ENCODE measurements around the gene SPG7.

Gene SPG7

DNA sequence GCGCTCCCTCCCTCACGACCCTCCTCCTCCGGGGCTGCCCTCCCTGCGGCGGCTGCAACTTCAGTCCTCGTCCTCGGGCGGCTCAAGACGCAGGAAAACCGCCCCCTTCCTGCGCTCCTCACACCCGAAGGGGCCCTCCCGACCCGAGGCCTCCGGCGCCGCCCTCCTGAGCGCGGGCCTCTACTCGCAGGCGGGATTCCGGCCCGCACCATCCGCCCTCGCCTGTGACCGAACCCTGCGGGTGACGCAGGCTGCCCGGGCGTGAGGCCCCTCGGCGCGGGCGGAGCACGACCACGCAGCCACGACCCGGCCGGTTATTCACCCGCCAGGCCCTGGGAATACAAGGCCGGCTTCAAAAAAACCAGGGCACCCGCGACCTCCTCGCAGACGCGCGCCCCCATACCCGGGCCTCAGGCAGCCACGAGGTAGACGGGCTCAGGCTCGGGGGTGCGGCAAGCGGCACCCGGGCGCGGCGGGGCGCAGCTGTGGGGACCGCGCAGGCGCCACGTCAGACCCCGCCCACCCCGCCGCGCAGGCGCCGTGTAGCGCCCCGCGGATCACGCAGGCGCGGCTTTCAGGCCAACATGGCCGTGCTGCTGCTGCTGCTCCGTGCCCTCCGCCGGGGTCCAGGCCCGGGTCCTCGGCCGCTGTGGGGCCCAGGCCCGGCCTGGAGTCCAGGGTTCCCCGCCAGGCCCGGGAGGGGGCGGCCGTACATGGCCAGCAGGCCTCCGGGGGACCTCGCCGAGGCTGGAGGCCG, at the start of gene SPG7:
SPG7 (plus strand) TSS at position 570 of the 757 bp plus-strand sequence; CDS start at position 585, 15 bp downstream.
- peaks cover 19% of the 10 kb centered on the region for H4K20me1 ChIP-seq (ENCODE audit: insufficient read depth, low read length)
- H3K4me1 ChIP-seq (ENCODE audit: insufficient read depth, low read length), result peaks cover 39% of the 10 kb centered on the region
- H3K4me3 ChIP-seq (ENCODE audit: low read depth in 1 of 2, low read length in 2 of 2), result peak within 1 kb of the TSS; percentile 87 to 88
- peaks cover 26% of the 10 kb centered on the region for H3K36me3 ChIP-seq (ENCODE audit: insufficient read depth, low read length)
- DNase-seq (peak; percentile 90), ATAC-seq (ENCODE audit: insufficient read depth, low read depth) (peak; percentile 78)
- peak within 1 kb of the TSS; percentile 97 for H3K9ac ChIP-seq (ENCODE audit: low read depth, low read length)
- no peaks in the 10 kb centered on the region for H3K9me3 ChIP-seq (ENCODE audit: insufficient read depth, low read length, severe bottlenecking)
- peak within 1 kb of the TSS; percentile 87 for H3K27ac ChIP-seq (ENCODE audit: low read length)
- peaks cover 56% of the 10 kb centered on the region for H3K79me2 ChIP-seq (ENCODE audit: insufficient read depth, low read length)
- peak within 1 kb of the TSS; percentile 94 for H2AFZ ChIP-seq (ENCODE audit: low read depth, low read length)
- H3K27me3 ChIP-seq (ENCODE audit: insufficient read depth, low read length, poor library complexity), result no peaks in the 10 kb centered on the region
- peak within 1 kb of the TSS; percentile 98 for H3K4me2 ChIP-seq (ENCODE audit: insufficient read depth, low read length)
- TF ChIP-seq EZH2 (IDR thresholded peaks at IDR 0.05; ENCODE audit: borderline replicate concordance, low read depth, low read length, severe bottlenecking), result no peak
- TF ChIP-seq, protein P1, sequence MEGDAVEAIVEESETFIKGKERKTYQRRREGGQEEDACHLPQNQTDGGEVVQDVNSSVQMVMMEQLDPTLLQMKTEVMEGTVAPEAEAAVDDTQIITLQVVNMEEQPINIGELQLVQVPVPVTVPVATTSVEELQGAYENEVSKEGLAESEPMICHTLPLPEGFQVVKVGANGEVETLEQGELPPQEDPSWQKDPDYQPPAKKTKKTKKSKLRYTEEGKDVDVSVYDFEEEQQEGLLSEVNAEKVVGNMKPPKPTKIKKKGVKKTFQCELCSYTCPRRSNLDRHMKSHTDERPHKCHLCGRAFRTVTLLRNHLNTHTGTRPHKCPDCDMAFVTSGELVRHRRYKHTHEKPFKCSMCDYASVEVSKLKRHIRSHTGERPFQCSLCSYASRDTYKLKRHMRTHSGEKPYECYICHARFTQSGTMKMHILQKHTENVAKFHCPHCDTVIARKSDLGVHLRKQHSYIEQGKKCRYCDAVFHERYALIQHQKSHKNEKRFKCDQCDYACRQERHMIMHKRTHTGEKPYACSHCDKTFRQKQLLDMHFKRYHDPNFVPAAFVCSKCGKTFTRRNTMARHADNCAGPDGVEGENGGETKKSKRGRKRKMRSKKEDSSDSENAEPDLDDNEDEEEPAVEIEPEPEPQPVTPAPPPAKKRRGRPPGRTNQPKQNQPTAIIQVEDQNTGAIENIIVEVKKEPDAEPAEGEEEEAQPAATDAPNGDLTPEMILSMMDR (IDR thresholded peaks at IDR 0.05; ENCODE audit: borderline replicate concordance, extremely low read depth, low read length, poor library complexity, severe bottlenecking), result no peak

DNA sequence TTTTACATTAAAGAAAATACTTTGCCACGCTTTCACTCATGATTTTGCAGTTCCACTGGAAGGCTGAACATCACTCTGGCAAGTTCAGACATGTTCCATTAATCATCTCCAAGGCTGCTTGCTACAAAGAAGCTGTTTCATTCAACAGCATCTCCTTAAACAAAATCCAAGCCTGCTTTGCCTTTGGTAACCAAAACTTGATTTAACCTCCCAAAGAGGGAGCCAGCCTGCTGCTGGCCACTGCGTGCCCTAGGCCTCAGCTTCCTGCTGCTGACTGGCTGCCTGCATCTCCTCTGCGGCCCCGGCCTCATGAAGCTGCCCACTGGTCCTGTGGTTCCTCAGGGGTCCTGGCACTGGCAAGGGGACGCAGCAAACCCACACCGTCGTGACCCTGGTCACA, 49.7 kb upstream of the SPG7 start:
- peaks cover 78% of the 10 kb centered on the region for H4K20me1 ChIP-seq (ENCODE audit: insufficient read depth, low read length)
- peaks cover 92% of the 10 kb centered on the region for H3K79me2 ChIP-seq (ENCODE audit: insufficient read depth, low read length)
- peaks cover 17% of the 10 kb centered on the region for H3K36me3 ChIP-seq (ENCODE audit: insufficient read depth, low read length)
- TF ChIP-seq EZH2 (IDR thresholded peaks at IDR 0.05; ENCODE audit: borderline replicate concordance, low read depth, low read length, severe bottlenecking), result no peak
- TF ChIP-seq, protein P1 (IDR thresholded peaks at IDR 0.05; ENCODE audit: borderline replicate concordance, extremely low read depth, low read length, poor library complexity, severe bottlenecking), result no peak
- no peaks in the 10 kb centered on the region for H3K9me3 ChIP-seq (ENCODE audit: insufficient read depth, low read length, severe bottlenecking)
- no peak overlapping the region for H3K27ac ChIP-seq (ENCODE audit: low read length)
- H3K27me3 ChIP-seq (ENCODE audit: insufficient read depth, low read length, poor library complexity), result no peaks in the 10 kb centered on the region
- H3K4me1 ChIP-seq (ENCODE audit: insufficient read depth, low read length), result peaks cover 6% of the 10 kb centered on the region
- H3K9ac ChIP-seq (ENCODE audit: low read depth, low read length), result no peak overlapping the region
- no peak overlapping the region for H2AFZ ChIP-seq (ENCODE audit: low read depth, low read length)
- H3K4me3 ChIP-seq (ENCODE audit: low read depth in 1 of 2, low read length in 2 of 2), result no peak overlapping the region
- ATAC-seq (ENCODE audit: insufficient read depth, low read depth) (no peak), DNase-seq (no peak)
- no peak overlapping the region for H3K4me2 ChIP-seq (ENCODE audit: insufficient read depth, low read length)

DNA sequence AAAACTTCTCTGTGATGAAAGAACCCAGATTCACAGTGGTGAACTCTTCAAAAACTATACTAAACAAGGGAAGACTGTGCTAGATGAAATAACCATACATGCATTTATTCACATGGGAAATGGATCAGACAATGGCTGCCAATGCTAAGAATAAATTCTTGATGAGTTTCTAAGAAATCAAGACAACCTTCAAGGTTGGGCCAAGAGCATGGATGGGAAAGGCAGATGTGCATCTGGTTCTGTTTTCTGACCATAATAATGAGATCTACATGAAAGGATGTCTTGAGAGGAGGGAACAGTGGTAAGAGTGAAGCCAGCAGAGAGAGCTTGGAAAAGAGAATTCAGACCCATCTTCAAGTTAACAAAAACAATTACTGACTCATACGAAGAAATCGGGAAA, 49.2 kb upstream of the SPG7 start:
- Histone ChIP-seq H3K27me3 (ENCODE audit: insufficient read depth, low read length, poor library complexity) (no peaks in the 10 kb centered on the region), H3K4me2 (ENCODE audit: insufficient read depth, low read length) (no peak overlapping the region), H3K27ac (ENCODE audit: low read length) (no peak overlapping the region), H3K4me3 (ENCODE audit: low read depth in 1 of 2, low read length in 2 of 2) (no peak overlapping the region), H3K4me1 (ENCODE audit: insufficient read depth, low read length) (peaks cover 6% of the 10 kb centered on the region; the same call in 1 of the 2 replicates), H3K9me3 (ENCODE audit: insufficient read depth, low read length, severe bottlenecking) (no peaks in the 10 kb centered on the region), H3K9ac (ENCODE audit: low read depth, low read length) (no peak overlapping the region), H3K79me2 (ENCODE audit: insufficient read depth, low read length) (peaks cover 92% of the 10 kb centered on the region), H2AFZ (ENCODE audit: low read depth, low read length) (no peak overlapping the region), H4K20me1 (ENCODE audit: insufficient read depth, low read length) (peaks cover 78% of the 10 kb centered on the region), H3K36me3 (ENCODE audit: insufficient read depth, low read length) (peaks cover 17% of the 10 kb centered on the region)
- DNase-seq (no peak), ATAC-seq (ENCODE audit: insufficient read depth, low read depth) (no peak)
- TF ChIP-seq, protein P1 (IDR thresholded peaks at IDR 0.05; ENCODE audit: borderline replicate concordance, extremely low read depth, low read length, poor library complexity, severe bottlenecking), result no peak
- TF ChIP-seq EZH2 (IDR thresholded peaks at IDR 0.05; ENCODE audit: borderline replicate concordance, low read depth, low read length, severe bottlenecking), result no peak
